GM21423 (cell line): ENCODE data around the gene TAS2R7.
"Not testable (repeated sequence)": the region's sequence is repeated elsewhere in the genome, so short reads cannot be mapped to it uniquely, and the experiment has no call there.

Experiments used
- ATAC-seq: cut with Tn5 transposase; IDR thresholded peaks from one replicate; pipeline ENCODE4 v1.9.1; 2021; ENCODE audit warnings: mild to moderate bottlenecking, moderate library complexity; ENCODE audit not compliant: unreplicated experiment

TAS2R7 gene

GRCh38 chr12:10802587-10802986, at the start of gene TAS2R7:
TSS of gene TAS2R7 (minus strand) at chr12:10802627. CDS start at chr12:10802570, 57 bp downstream.
- ATAC-seq, result no peak

GRCh38 chr12:10851243-10851858, 48.9 kb upstream of the TAS2R7 start:
- ATAC-seq, result no peak

DNA sequence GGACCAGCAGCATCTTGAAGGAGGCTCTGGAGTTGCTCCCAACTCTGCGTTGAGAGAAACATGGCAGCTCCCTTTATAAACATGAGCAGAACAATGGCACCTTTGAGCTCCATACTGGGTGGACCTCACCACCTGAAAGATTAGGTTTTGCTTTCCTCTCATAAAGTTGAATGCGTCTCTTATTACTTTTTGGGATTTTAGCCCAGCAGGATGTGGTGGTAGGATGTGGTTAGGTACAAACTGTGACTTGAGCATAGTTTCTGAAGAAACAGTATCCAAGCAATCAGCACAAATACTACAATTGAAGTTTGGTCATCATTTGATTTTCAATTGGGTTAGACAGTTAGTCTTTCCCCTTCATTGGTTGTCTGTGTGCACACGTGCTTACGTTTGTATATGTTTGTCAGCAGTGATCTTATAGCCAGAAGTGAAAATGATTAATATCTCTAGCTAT, 47.0 kb upstream of the TAS2R7 start, which contains the start of gene PRR4:
Gene PRR4, minus strand, starts transcription at position 51 of the 454 bp plus-strand sequence. Its CDS starts 38 bp downstream, at position 13.
- no peak for ATAC-seq

DNA sequence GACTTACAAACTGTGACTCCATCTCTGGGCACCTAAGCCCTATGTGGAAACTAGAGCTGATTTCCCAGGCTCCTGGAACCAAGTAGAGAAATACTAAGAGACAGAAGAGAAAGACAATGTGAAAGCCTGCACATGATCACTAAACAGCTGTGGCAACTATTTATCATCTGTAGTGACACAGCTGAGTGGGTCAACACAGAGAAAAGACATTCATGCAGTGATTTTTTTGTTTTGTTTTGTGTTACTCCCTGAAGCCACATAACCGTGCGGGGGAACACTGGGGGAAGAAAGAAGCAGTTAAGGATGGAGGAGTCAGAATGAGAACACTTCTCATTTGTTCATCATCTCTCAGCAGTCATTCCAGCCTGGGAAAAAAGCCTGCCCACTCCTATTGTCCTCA, 45.3 kb upstream of the TAS2R7 start:
- no peak for ATAC-seq

GRCh38 chr12:10842862-10843261, 40.4 kb upstream of the TAS2R7 start:
- ATAC-seq, result no peak

DNA sequence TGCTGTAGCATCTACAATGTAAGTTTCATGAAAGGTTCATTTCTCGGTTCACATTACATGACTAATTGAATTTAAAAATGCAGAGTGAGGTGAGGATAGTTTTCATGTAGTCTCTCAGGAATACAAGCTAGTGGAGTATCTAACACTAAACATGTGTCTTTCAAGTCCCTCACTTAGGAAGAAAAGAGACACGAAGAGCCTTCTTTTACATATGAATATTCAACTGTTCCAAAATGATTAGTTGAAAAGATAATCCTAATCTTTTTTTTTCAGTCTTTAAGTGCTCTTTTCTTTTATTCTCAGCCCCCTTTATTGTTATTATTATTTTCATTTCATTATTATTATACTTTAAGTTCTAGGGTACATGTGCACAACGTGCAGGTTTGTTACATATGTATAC, 36.0 kb upstream of the TAS2R7 start:
- no peak for ATAC-seq

DNA sequence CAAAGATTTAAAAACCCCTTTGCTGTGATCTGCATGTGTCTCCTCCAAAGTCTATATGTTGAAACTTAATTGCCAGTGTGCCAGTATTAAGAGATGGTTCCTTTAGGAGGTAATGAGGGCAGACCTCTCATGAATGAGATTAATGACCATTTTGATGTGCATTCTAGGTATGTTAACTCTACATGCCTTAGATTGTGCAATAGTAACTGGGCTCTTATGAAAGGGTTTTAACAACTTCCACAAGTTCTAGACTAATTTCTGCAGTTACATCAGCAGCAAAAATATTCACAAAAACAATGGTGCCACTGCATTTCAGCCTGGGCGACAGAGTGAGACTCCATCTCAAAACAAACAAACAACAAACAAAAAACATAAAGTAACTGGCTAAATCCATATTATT, 27.6 kb upstream of the TAS2R7 start:
- ATAC-seq, result no peak

- ATAC-seq, result no peak
Observed at GRCh38 chr12:10826258-10826657, 23.8 kb upstream of the TAS2R7 start, which contains the start of gene TAS2R10. TSS of gene TAS2R10 (minus strand) at chr12:10826358. CDS start at chr12:10826269, 89 bp downstream.

DNA sequence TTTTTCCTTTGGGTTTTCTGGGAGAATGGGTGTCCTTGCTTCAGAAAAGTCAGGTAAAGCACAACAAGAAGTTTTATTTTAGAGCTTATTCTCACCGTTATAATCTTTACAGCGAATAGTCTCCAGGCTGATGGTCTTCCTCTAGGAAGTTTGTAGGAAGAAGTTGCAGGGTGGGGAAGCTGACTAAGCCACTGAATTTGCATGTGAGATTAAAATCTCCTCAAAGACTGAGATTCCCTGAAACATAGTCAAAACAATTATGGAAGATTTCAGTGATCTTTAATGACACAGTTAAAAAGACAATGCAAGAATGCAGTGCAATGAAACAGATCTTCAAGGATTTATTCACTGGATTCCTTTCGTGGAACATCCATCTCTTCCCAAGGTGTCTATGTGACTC, 22.5 kb upstream of the TAS2R7 start:
- ATAC-seq, result no peak

DNA sequence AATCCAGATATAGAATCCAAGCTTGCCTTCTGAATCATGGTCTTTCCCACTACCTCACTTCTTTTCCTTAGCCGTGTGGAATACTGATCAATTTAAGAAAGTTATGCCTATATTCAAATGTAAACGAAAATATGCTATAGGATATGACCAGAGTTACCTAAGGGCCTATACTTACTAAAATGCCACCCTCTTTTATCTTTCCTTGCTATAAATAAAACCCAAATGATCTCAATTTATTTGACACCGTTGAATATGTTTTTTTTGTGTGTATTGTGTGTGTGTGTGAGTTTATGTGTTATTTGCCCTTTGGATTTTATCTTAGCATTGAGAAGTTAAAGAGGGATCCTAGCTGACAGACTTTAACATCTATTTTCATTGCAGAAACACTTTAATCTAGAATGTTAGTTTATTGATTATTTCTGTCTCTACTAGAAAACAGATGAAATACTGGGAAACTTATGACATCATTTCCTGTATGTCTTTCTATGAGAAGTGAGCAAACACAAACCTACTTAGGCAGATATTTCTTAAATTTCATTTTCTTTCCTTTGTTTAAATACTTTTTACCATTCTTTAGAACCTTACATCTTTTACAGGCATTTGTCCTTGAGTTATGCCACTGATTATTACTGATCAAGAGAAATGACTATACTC, 9.6 kb upstream of the TAS2R7 start:
- no peak for ATAC-seq

GRCh38 chr12:10810068-10810467, 7.6 kb upstream of the TAS2R7 start, which contains the start of gene TAS2R9:
TSS of gene TAS2R9 (minus strand) at chr12:10810168. CDS start at chr12:10810075, 93 bp downstream.
- no peak for ATAC-seq

- no peak for ATAC-seq
Observed at GRCh38 chr12:10807186-10807585, 4.8 kb upstream of the TAS2R7 start, which contains the start of gene TAS2R8. TSS of gene TAS2R8 (minus strand) at chr12:10807286. CDS start at chr12:10806980, 306 bp downstream.

GRCh38 chr12:10801741-10802140, 686 bp downstream of the TAS2R7 start:
- no peak for ATAC-seq

DNA sequence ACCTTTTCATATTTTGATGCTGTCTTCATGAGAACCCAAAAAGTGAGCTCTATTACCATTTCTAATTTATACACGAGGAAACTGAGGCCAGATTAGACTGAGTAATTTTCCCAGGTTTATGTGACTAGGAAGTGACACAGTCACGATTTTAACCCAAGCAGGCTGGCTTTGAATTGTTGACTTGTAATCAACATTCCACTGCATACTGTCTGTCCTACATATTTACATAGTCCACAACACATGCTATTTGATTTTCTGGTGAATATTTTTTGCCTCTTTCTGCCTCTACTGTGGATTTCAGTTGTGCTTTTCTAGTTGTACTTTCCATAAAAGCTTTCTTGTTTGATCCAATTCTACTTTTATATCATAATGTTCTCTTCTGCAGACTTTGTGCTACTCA, 8.2 kb downstream of the TAS2R7 start:
- ATAC-seq, result no peak

DNA sequence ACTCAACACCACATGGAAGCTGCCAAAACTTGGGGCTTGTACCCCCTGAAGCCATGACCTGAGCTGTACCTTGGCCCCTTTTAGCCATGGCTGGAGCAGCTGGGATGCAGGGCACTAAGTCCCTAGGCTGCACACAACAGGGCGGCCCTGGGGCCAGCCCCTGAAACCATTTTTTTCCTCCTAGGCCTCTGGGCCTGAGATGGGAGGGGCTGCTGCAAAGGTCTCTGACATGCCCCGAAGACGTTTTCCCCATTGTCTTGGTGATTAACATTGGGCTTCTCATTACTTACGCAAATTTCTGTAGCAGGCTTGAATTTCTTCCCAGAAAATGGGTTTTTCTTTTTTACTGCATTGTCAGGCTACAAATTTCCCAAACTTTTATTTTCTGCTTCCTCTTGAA, 10.7 kb downstream of the TAS2R7 start:
- ATAC-seq, result not testable (repeated sequence)

DNA sequence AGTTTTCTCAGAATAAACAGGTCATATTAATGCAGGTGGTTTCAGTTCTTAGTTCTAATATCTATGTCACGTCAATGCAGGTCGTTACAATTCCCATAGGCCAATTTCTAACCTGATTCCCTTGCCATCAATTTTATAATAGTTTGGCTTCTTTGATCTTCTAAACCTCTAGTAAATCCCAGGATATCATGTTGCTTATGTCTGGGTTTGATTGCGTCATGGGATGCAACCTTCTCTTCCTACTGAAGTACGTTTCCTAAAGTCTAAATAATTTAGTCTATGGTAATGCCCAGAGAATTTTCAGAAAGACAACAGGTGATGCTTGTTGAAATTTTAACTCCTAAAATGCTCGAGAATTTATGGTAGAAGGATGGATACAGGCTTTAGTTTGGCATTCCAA, 19.2 kb downstream of the TAS2R7 start:
- no peak for ATAC-seq

DNA sequence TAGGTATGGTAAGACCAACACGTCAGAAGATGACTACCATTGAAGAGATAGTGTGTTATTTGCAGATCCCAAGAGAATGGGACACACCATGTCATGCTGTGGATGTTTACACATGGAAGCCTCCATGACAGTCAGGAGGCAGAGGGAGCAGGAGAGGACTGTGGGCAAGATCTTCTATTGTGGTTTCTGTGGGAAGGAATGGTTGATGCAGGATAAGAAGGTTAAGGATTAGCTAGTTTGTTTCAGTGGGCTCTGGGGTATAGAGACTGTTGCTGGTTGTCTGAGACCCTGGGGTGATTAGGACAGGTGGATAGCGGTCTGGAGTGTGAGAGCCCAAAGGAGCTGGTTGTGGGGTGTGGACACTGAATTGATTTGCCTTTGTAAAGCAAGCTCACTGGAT, 23.3 kb downstream of the TAS2R7 start:
- ATAC-seq, result no peak

DNA sequence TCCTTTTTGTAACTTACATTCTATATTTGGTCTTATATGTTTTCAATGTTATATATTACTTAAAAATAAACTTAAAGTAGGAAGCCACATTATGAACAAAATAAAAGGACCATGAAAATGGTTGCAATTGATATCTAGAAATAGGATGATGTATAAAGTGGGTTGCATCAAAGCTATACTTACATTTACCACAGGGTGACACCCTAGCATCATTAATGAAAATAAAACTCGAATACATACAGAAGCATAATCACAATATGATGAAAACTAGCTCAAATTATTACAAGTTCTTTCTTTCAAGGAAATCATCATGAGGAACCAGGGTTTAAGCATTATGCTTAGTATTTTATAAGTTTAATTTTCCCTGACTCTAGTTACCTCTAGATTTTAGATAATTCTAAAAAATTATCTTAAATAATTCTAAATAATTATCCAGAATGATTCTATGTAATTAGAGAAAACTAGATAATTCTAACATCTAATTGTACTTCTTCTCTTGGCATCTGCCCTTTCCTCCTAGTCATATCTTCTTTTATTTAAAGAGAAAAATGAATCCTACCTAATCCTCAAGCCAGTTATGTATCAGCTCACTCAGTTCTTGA, 31.2 kb downstream of the TAS2R7 start:
- no peak for ATAC-seq

DNA sequence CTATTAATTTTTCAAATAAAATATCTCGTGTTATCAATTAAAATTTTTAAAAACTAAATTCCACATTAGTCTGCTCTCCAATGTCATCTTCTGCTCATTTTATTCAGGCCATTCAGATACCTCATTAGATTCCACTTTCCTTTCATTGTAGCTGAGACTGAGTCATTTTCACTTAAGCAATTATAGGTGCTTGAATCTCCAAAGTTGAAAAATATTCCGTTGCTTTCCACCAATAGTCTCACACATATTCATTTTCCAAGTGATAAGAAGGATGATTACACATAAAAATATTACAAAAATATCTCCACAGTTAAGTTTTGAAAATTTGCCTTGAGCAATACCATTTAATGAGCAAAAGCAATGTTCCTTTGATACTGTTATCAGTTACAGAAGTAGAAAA, 42.8 kb downstream of the TAS2R7 start:
- ATAC-seq, result no peak

DNA sequence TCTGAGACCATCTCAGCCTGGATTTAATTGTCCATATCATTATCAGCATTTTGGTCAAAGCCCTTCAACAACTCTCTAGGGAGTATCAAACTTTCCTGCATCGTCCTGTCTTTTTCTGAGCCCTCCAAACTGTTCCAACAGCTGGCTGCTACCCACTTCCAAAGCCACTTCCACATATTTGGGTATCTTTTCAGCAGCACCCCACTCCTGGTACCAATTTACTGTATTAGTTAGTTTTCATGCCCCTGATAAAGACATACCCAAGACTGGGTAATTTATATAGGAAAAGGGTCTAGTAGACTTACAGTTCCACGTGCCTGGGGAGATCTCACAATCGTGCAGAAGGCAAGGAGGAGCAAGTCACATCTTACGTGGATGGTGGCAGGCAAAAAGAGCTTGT, 46.2 kb downstream of the TAS2R7 start:
- ATAC-seq, result no peak

DNA sequence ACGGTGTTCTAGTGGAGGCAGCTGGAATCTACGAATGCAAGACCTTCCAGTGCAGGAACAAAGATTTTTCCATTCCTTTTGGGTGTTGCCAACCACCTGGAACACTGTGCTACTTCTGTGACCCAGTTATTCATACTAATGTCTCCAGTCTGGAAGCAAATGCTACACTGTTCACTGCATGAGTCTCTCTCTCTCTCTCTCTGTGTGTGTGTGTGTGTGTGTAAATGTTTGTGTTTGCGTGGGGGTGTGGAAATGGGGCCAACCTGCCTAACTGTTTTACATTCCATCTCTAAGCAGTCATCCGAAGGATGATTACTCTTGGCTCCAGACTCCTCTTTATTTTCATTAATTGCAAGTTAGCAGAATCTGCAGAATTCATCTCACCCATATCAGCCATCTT, 49.4 kb downstream of the TAS2R7 start:
- no peak for ATAC-seq
